H9 (cell line): ENCODE results near the gene TLK1. TPM values are rescaled to one million over a fixed set of nuclear protein-coding genes. Genes with fewer than 3 reads are reported as not detected.

Experiments used
- DNase-seq: peaks from one replicate; pipeline ENCODE4 v3.0.0-alpha.2; 2017
- H2AFZ ChIP-seq: one replicate; pipeline ENCODE4 v1.6.1; 2013; ENCODE audit warnings: mild to moderate bottlenecking, low read length, control low read depth, moderate library complexity
- H2AK5ac ChIP-seq: 2 replicates; pipeline ENCODE4 v1.6.1; 2013; ENCODE audit warnings: low read length, control low read depth, mixed read lengths; ENCODE audit not compliant: insufficient read length
- H2BK120ac ChIP-seq: one replicate; pipeline ENCODE4 v1.6.1; 2013; ENCODE audit warnings: low read depth, mild to moderate bottlenecking, low read length, control low read depth, inconsistent platforms; ENCODE audit not compliant: poor library complexity, severe bottlenecking
- H2BK12ac ChIP-seq: 2 replicates; pipeline ENCODE4 v1.6.1; 2013; ENCODE audit warnings: low read length, control low read depth, mixed read lengths, low read depth; ENCODE audit not compliant: insufficient read length
- H2BK15ac ChIP-seq: 2 replicates; pipeline ENCODE4 v1.6.1; 2013; ENCODE audit warnings: low read depth, low read length, control low read depth
- H2BK20ac ChIP-seq: one replicate; pipeline ENCODE4 v1.6.1; 2013; ENCODE audit warnings: low read depth, mild to moderate bottlenecking, low read length, control low read depth, inconsistent platforms; ENCODE audit not compliant: poor library complexity, severe bottlenecking
- H2BK5ac ChIP-seq: 2 replicates; pipeline ENCODE4 v1.6.1; 2013; ENCODE audit warnings: low read length, control low read depth, mixed read lengths; ENCODE audit not compliant: insufficient read length
- H3K14ac ChIP-seq: 2 replicates; pipeline ENCODE4 v1.6.1; 2013; ENCODE audit warnings: low read length, control low read depth; ENCODE audit not compliant: insufficient read depth
- H3K18ac ChIP-seq: 2 replicates; pipeline ENCODE4 v1.6.1; 2013; ENCODE audit warnings: low read depth, mild to moderate bottlenecking, mixed read lengths, low read length, control low read depth; ENCODE audit not compliant: insufficient read length
- H3K23ac ChIP-seq: 2 replicates; pipeline ENCODE4 v1.6.1; 2013; ENCODE audit warnings: low read length, control low read depth, mixed read lengths, low read depth; ENCODE audit not compliant: insufficient read length
- H3K23me2 ChIP-seq: 2 replicates; pipeline ENCODE4 v1.6.1; 2013; ENCODE audit warnings: low read depth, mild to moderate bottlenecking, mixed read lengths, low read length, control low read depth; ENCODE audit not compliant: insufficient read length, poor library complexity, severe bottlenecking
- H3K27ac ChIP-seq: 2 replicates; pipeline ENCODE4 v1.5.1; 2013; ENCODE audit warnings: low read length, control low read depth, mixed read lengths, low read depth; ENCODE audit not compliant: insufficient read length
- H3K27me3 ChIP-seq: 2 replicates; pipeline ENCODE4 v1.6.1; 2013; ENCODE audit warnings: low read length, control low read depth, inconsistent platforms; ENCODE audit not compliant: insufficient read depth
- H3K4ac ChIP-seq: 2 replicates; pipeline ENCODE4 v1.6.1; 2013; ENCODE audit warnings: low read depth, mild to moderate bottlenecking, control low read depth, inconsistent platforms, low read length, moderate library complexity
- H3K4me1 ChIP-seq: 2 replicates; pipeline ENCODE4 v1.6.1; 2013; ENCODE audit warnings: low read length, control low read depth, inconsistent platforms; ENCODE audit not compliant: insufficient read depth
- H3K4me2 ChIP-seq: 2 replicates; pipeline ENCODE4 v1.6.1; 2013; ENCODE audit warnings: low read length, control low read depth, mixed read lengths; ENCODE audit not compliant: insufficient read length, insufficient read depth
- H3K56ac ChIP-seq: 2 replicates; pipeline ENCODE4 v1.6.1; 2013; ENCODE audit warnings: low read depth, mild to moderate bottlenecking, mixed read lengths, low read length, control low read depth; ENCODE audit not compliant: insufficient read length
- H3K79me1 ChIP-seq: 2 replicates; pipeline ENCODE4 v1.6.1; 2013; ENCODE audit warnings: low read depth, mild to moderate bottlenecking, moderate library complexity, low read length, control low read depth, inconsistent platforms; ENCODE audit not compliant: insufficient read depth, poor library complexity, severe bottlenecking
- H3K79me2 ChIP-seq: 2 replicates; pipeline ENCODE4 v1.6.1; 2013; ENCODE audit warnings: low read length, control low read depth, inconsistent platforms; ENCODE audit not compliant: insufficient read depth
- H3K9ac ChIP-seq: 2 replicates; pipeline ENCODE4 v1.6.1; 2013; ENCODE audit warnings: low read length, control low read depth, mixed read lengths; ENCODE audit not compliant: insufficient read length; ENCODE audit errors: extremely low read depth
- H3K9me3 ChIP-seq: one replicate; pipeline ENCODE4 v1.6.1; 2013; ENCODE audit warnings: low read depth, low read length, inconsistent platforms; ENCODE audit not compliant: control insufficient read depth
- H3T11ph ChIP-seq: one replicate; pipeline ENCODE4 v1.6.1; 2013; ENCODE audit warnings: mild to moderate bottlenecking, low read length, control low read depth, inconsistent platforms
- H4K20me1 ChIP-seq: one replicate; pipeline ENCODE4 v1.6.1; 2013; ENCODE audit not compliant: control insufficient read depth, insufficient read length, insufficient read depth
- H4K5ac ChIP-seq: 2 replicates; pipeline ENCODE4 v1.6.1; 2013; ENCODE audit warnings: low read depth, mild to moderate bottlenecking, mixed read lengths, low read length, control low read depth; ENCODE audit not compliant: insufficient read length
- H4K8ac ChIP-seq: replicated peaks from 2 replicates; pipeline ENCODE4 v1.6.1; 2013; ENCODE audit warnings: low read length, control low read depth, mixed read lengths, low read depth; ENCODE audit not compliant: insufficient read length
- H4K91ac ChIP-seq: 2 replicates; pipeline ENCODE4 v1.6.1; 2013; ENCODE audit warnings: low read depth, mild to moderate bottlenecking, moderate library complexity, mixed read lengths, low read length, control low read depth; ENCODE audit not compliant: insufficient read length
- H3K27ac Mint-ChIP-seq, 3 experiments: 2 replicates in 2 of 3; 3 replicates in 1 of 3; pipeline ENCODE4 v1.8.0; 2020 to 2021; ENCODE audit warnings: mixed read lengths in 3 of 3, mild to moderate bottlenecking in 1 of 3, moderate library complexity in 1 of 3
- H3K27me3 Mint-ChIP-seq: 2 replicates; pipeline ENCODE4 v1.8.0; 2021; ENCODE audit warnings: low read depth, mild to moderate bottlenecking, moderate library complexity, mixed read lengths
- H3K36me3 Mint-ChIP-seq, 3 experiments: 2 replicates in 2 of 3; 3 replicates in 1 of 3; pipeline ENCODE4 v1.8.0; 2020 to 2021; ENCODE audit warnings: low read depth in 3 of 3, mixed read lengths in 3 of 3; ENCODE audit not compliant: insufficient read depth in 1 of 3
- H3K4me1 Mint-ChIP-seq, 2 experiments: 2 replicates each; pipeline ENCODE4 v1.8.0; 2020; ENCODE audit warnings: mixed read lengths in 2 of 2
- H3K4me3 Mint-ChIP-seq, 2 experiments: 2 replicates in 1 of 2; 3 replicates in 1 of 2; pipeline ENCODE4 v1.8.0; 2020 to 2021; ENCODE audit warnings: mild to moderate bottlenecking in 2 of 2, mixed read lengths in 2 of 2, moderate library complexity in 1 of 2
- H3K9me3 Mint-ChIP-seq, 2 experiments: 2 replicates in 1 of 2; 3 replicates in 1 of 2; pipeline ENCODE4 v1.8.0; 2020; ENCODE audit warnings: mild to moderate bottlenecking in 2 of 2, mixed read lengths in 2 of 2, moderate library complexity in 1 of 2
- CTCF ChIP-seq: fragments of 200-600 bp; sonication (generic); conservative IDR thresholded peaks from 3 replicates; pipeline ENCODE4 v1.8.0; 2021; ENCODE audit warnings: antibody characterized with exemption, mild to moderate bottlenecking
- WGBS: extraction: QIAGEN DNeasy Blood & Tissue Kit; methylation state at CpG from one replicate; pipeline ENCODE4 v1.1.7; 2013; ENCODE audit warnings: missing lambda C conversion rate, low lambda C conversion rate, mixed read lengths; ENCODE audit not compliant: insufficient read length; ENCODE audit errors: extremely low coverage; 5-methylcytosine and 5-hydroxymethylcytosine counted together
- total RNA-seq: library from RNA; stranded (reverse); gene quantifications from 2 replicates; pipeline ENCODE4 v1.2.1, GENCODE V29; 2021

Gene TLK1
- total RNA-seq, 1 experiment from 2014 or later, result 112 TPM

- Histone ChIP-seq H4K8ac (no peak overlapping the region), H3K18ac (no peak overlapping the region)
- no CpG with 5 or more reads among the region's 5 CpGs for WGBS
Measured at GRCh38 chr2:170963386-170963785, 197.3 kb downstream of the TLK1 start.

More at GRCh38 chr2:170963386-170963785, 197.3 kb downstream of the TLK1 start:
- no peak overlapping the region for H3K4ac ChIP-seq
- H3K56ac ChIP-seq, result no peak overlapping the region
- no peak overlapping the region for H3K9ac ChIP-seq
- Mint-ChIP-seq H3K4me3 (no peak overlapping the region), H3K4me1 (peaks cover under 1 to 7% of the 10 kb centered on the region in 2 experiments; a peak in 3 of 4 replicates), H3K9me3 (no peaks in the 10 kb centered on the region), H3K36me3 (peaks cover 42 to 83% (median 82%) of the 10 kb centered on the region in 3 experiments; a peak in 6 of 7 replicates), H3K27me3 (no peaks in the 10 kb centered on the region), H3K27ac (peak overlapping the region in 1 of 3 experiments; percentile 72; a peak in 1 of 7 replicates)
- H3K4me1 ChIP-seq, result no peaks in the 10 kb centered on the region
- H2BK12ac ChIP-seq, result no peak overlapping the region
- no peak overlapping the region for H3T11ph ChIP-seq
- H2BK20ac ChIP-seq, result no peak overlapping the region
- H3K9me3 ChIP-seq, result no peaks in the 10 kb centered on the region
- no peaks in the 10 kb centered on the region for H3K23me2 ChIP-seq
- no peak overlapping the region for H4K91ac ChIP-seq
- no peak overlapping the region for H2BK15ac ChIP-seq
- no peak for TF ChIP-seq CTCF
- no peak overlapping the region for H2AFZ ChIP-seq
- no peaks in the 10 kb centered on the region for H3K79me2 ChIP-seq
- H2AK5ac ChIP-seq, result no peak overlapping the region
- no peak overlapping the region for H3K27ac ChIP-seq
- H2BK5ac ChIP-seq, result no peak overlapping the region
- H3K27me3 ChIP-seq, result no peaks in the 10 kb centered on the region
- no peaks in the 10 kb centered on the region for H4K20me1 ChIP-seq
- H3K79me1 ChIP-seq, result no peaks in the 10 kb centered on the region
- no peak overlapping the region for H4K5ac ChIP-seq
- no peak overlapping the region for H2BK120ac ChIP-seq
- H3K14ac ChIP-seq, result no peak overlapping the region
- DNase-seq, result no peak
- H3K23ac ChIP-seq, result no peak overlapping the region
- no peak overlapping the region for H3K4me2 ChIP-seq
